GM18873 (cell line): ENCODE data around the gene SPARC.
"Not testable (repeated sequence)": the region's sequence is repeated elsewhere in the genome, so short reads cannot be mapped to it uniquely, and the experiment has no call there.

Source experiments
- ATAC-seq: cut with Tn5 transposase; IDR thresholded peaks from one replicate; pipeline ENCODE4 v1.9.1; 2021; ENCODE audit warnings: mild to moderate bottlenecking, moderate library complexity, moderate number of reproducible peaks; ENCODE audit not compliant: unreplicated experiment, low FRiP score

The SPARC gene

GRCh38 chr5:151680156-151680505 is 6.6 kb downstream of the SPARC start:
- ATAC-seq: not testable (repeated sequence)

- ATAC-seq: no peak
Measured at GRCh38 chr5:151679421-151680155, 7.1 kb downstream of the SPARC start.

GRCh38 chr5:151678713-151679112 is 8.0 kb downstream of the SPARC start:
- no peak for ATAC-seq

- ATAC-seq: no peak
Measured at GRCh38 chr5:151677776-151678545, 8.8 kb downstream of the SPARC start.

- ATAC-seq: no peak
Measured at GRCh38 chr5:151676719-151677118, 10.0 kb downstream of the SPARC start.

- ATAC-seq: no peak
Measured at GRCh38 chr5:151676314-151676712, 10.4 kb downstream of the SPARC start.

- ATAC-seq: no peak
Measured at GRCh38 chr5:151675611-151676313, 11.0 kb downstream of the SPARC start.

- no peak for ATAC-seq
Measured at GRCh38 chr5:151674626-151675610, 11.8 kb downstream of the SPARC start.

- no peak for ATAC-seq
Measured at GRCh38 chr5:151673421-151673820, 13.3 kb downstream of the SPARC start.

- no peak for ATAC-seq
Measured at GRCh38 chr5:151672516-151672915, 14.2 kb downstream of the SPARC start.

GRCh38 chr5:151671950-151672349 is 14.8 kb downstream of the SPARC start:
- ATAC-seq: no peak

- ATAC-seq: no peak
Measured at GRCh38 chr5:151670953-151671636, 15.6 kb downstream of the SPARC start.

- no peak for ATAC-seq
Measured at GRCh38 chr5:151670083-151670686, 16.5 kb downstream of the SPARC start.

GRCh38 chr5:151667083-151667482 is 19.6 kb downstream of the SPARC start:
- ATAC-seq: no peak

- ATAC-seq: no peak
Measured at GRCh38 chr5:151665613-151666012, 21.1 kb downstream of the SPARC start.

GRCh38 chr5:151664694-151665585 is 21.8 kb downstream of the SPARC start:
- no peak for ATAC-seq

GRCh38 chr5:151663617-151664293 is 23.0 kb downstream of the SPARC start:
- no peak for ATAC-seq

- no peak for ATAC-seq
Measured at GRCh38 chr5:151662805-151663204, 23.9 kb downstream of the SPARC start.
